ENCODE measurements around the gene KAZN. TPM values are rescaled to one million over a fixed set of nuclear protein-coding genes. Genes with fewer than 3 reads are reported as not detected.

The KAZN gene
- total RNA-seq, 1 experiment from 2014 or later = 2.4 TPM

DNA sequence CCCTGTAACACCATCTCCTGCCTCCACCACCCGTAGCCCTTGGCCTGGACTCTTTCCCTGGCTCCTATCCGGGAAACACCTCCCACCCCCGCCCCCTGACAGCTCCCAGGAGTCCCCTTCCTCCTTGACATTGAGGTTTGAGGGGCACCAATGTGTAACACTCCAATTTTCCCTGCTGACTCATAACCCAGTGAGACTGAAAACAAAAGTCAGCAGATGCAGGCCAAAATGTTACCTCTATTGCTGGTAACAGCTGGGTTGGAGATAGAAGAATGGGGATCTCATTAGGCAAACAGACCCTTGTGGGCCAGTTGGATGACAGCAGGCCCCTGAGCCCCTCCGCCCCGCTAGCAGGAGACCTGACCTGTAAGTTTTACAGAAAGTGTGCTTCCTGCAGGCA is 237.2 kb downstream of the KAZN start:
- ChIA-PET CTCF (no interaction called here), POLR2A (no interaction called here)
- H3K4me1 Mint-ChIP-seq (ENCODE audit: low read depth, unreplicated experiment) = no peaks in the 10 kb centered on the region
- no peak overlapping the region for H3K4me3 ChIP-seq (ENCODE audit: low read depth, low read length)
- no peak overlapping the region for H3K4me3 Mint-ChIP-seq (ENCODE audit: unreplicated experiment)
- no TSS peak for BruUV-seq (replicated peaks)
- no peaks in the 10 kb centered on the region for H3K36me3 ChIP-seq (ENCODE audit: control insufficient read depth, insufficient read depth, low read length)
- no peak for DNase-seq
- no peaks in the 10 kb centered on the region for H3K27me3 ChIP-seq (replicated peaks; ENCODE audit: control insufficient read depth, insufficient read depth, low read length)
- H3K4me1 ChIP-seq = no peaks in the 10 kb centered on the region
- H3K9me3 ChIP-seq = no peaks in the 10 kb centered on the region
- peaks cover 3% of the 10 kb centered on the region for H3K27me3 Mint-ChIP-seq (ENCODE audit: insufficient read depth, unreplicated experiment)
- H3K36me3 Mint-ChIP-seq (ENCODE audit: insufficient read depth, unreplicated experiment) = no peaks in the 10 kb centered on the region
- intact Hi-C loops (cut with micrococcal nuclease; ENCODE audit: unreplicated experiment) = no loop called here
- peaks cover 5% of the 10 kb centered on the region for H3K9me3 Mint-ChIP-seq (ENCODE audit: unreplicated experiment)
- H3K27ac Mint-ChIP-seq (ENCODE audit: unreplicated experiment) = no peak overlapping the region
- TF ChIP-seq, protein P1, sequence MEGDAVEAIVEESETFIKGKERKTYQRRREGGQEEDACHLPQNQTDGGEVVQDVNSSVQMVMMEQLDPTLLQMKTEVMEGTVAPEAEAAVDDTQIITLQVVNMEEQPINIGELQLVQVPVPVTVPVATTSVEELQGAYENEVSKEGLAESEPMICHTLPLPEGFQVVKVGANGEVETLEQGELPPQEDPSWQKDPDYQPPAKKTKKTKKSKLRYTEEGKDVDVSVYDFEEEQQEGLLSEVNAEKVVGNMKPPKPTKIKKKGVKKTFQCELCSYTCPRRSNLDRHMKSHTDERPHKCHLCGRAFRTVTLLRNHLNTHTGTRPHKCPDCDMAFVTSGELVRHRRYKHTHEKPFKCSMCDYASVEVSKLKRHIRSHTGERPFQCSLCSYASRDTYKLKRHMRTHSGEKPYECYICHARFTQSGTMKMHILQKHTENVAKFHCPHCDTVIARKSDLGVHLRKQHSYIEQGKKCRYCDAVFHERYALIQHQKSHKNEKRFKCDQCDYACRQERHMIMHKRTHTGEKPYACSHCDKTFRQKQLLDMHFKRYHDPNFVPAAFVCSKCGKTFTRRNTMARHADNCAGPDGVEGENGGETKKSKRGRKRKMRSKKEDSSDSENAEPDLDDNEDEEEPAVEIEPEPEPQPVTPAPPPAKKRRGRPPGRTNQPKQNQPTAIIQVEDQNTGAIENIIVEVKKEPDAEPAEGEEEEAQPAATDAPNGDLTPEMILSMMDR (IDR thresholded peaks at IDR 0.05; ENCODE audit: insufficient read depth in 1 of 2, low read depth in 1 of 2, low read length in 1 of 2, severe bottlenecking in 1 of 2, unreplicated experiment in 1 of 2) = no peak

DNA sequence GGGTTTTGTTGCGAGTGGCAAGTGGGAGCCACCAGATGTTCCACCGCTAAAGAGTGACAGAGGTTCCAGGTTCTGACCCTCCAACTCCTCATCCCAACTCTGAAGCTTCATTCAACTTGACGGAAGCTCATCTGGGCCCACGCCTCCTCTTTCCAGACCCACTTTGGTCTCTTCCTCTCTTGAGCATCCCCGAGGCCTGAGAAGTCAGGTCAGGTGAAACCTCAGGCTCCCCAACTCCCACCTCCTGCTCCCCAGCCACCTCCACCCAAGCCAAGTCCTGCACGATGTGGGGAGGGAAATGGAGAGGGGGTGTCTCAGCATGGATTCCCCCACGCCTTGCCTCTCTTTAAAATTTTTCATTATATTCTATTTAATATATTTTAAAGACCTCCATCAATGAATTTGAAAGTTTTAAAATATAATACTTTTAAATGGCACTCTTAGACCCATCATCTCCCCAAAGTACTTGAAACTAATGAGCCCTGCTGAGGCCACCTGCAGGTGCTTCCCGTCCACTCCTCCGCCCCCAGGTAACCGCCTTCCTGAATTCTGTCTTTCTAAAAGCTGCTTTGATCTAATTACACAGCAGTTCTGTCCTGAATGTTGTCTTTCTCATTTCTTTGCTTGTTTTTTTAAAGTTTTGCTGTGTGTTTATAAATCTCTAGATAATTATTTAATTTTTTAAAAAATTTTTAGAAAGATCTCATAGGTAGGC is 238.1 kb downstream of the KAZN start:
- H3K4me3 Mint-ChIP-seq (ENCODE audit: unreplicated experiment) = no peak overlapping the region
- no peaks in the 10 kb centered on the region for H3K4me1 ChIP-seq
- H3K9me3 ChIP-seq = no peaks in the 10 kb centered on the region
- H3K27ac Mint-ChIP-seq (ENCODE audit: unreplicated experiment) = no peak overlapping the region
- H3K4me3 ChIP-seq (ENCODE audit: low read depth, low read length) = no peak overlapping the region
- H3K9me3 Mint-ChIP-seq (ENCODE audit: unreplicated experiment) = peaks cover 14% of the 10 kb centered on the region
- no TSS peak for BruUV-seq (replicated peaks)
- H3K36me3 Mint-ChIP-seq (ENCODE audit: insufficient read depth, unreplicated experiment) = no peaks in the 10 kb centered on the region
- H3K36me3 ChIP-seq (ENCODE audit: control insufficient read depth, insufficient read depth, low read length) = no peaks in the 10 kb centered on the region
- intact Hi-C loops (cut with micrococcal nuclease; ENCODE audit: unreplicated experiment) = no loop called here
- ChIA-PET CTCF (no interaction called here), POLR2A (no interaction called here)
- no peaks in the 10 kb centered on the region for H3K27me3 ChIP-seq (replicated peaks; ENCODE audit: control insufficient read depth, insufficient read depth, low read length)
- TF ChIP-seq, protein P1 (IDR thresholded peaks at IDR 0.05; ENCODE audit: insufficient read depth in 1 of 2, low read depth in 1 of 2, low read length in 1 of 2, severe bottlenecking in 1 of 2, unreplicated experiment in 1 of 2) = no peak
- peaks cover 3% of the 10 kb centered on the region for H3K27me3 Mint-ChIP-seq (ENCODE audit: insufficient read depth, unreplicated experiment)
- no peak for DNase-seq
- H3K4me1 Mint-ChIP-seq (ENCODE audit: low read depth, unreplicated experiment) = no peaks in the 10 kb centered on the region

DNA sequence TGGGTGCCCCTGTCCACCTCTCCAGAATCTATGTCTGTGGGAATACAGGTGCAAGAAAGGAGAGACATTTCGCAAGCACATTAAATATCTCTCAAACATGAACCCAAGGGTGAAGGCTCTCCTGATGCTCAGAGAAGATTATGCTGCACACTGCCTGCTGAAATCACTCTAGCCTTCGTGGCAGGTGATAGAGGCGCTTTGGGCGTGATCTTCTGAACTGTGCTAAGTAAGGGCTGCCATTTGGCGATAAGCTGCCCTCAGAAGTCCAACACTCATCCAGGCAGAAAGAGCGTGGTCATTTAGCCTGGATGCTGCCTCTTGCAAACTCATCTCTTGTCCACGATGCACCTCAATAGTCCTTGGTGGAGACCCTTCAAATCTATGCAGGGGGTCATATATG is 241.9 kb downstream of the KAZN start:
- no peaks in the 10 kb centered on the region for H3K36me3 Mint-ChIP-seq (ENCODE audit: insufficient read depth, unreplicated experiment)
- H3K4me3 Mint-ChIP-seq (ENCODE audit: unreplicated experiment) = no peak overlapping the region
- Histone ChIP-seq H3K4me3 (ENCODE audit: low read depth, low read length) (no peak overlapping the region), H3K27me3 (replicated peaks; ENCODE audit: control insufficient read depth, insufficient read depth, low read length) (no peaks in the 10 kb centered on the region), H3K4me1 (no peaks in the 10 kb centered on the region), H3K36me3 (ENCODE audit: control insufficient read depth, insufficient read depth, low read length) (no peaks in the 10 kb centered on the region), H3K9me3 (peaks cover 4% of the 10 kb centered on the region; the same call in 1 of the 2 replicates)
- no peak for DNase-seq
- intact Hi-C loops (cut with micrococcal nuclease; ENCODE audit: unreplicated experiment) = no loop called here
- H3K9me3 Mint-ChIP-seq (ENCODE audit: unreplicated experiment) = peaks cover 25% of the 10 kb centered on the region
- no peak overlapping the region for H3K27ac Mint-ChIP-seq (ENCODE audit: unreplicated experiment)
- ChIA-PET CTCF (no interaction called here), POLR2A (no interaction called here)
- TF ChIP-seq, protein P1 (IDR thresholded peaks at IDR 0.05; ENCODE audit: insufficient read depth in 1 of 2, low read depth in 1 of 2, low read length in 1 of 2, severe bottlenecking in 1 of 2, unreplicated experiment in 1 of 2) = no peak
- no peaks in the 10 kb centered on the region for H3K27me3 Mint-ChIP-seq (ENCODE audit: insufficient read depth, unreplicated experiment)
- no TSS peak for BruUV-seq (replicated peaks)
- H3K4me1 Mint-ChIP-seq (ENCODE audit: low read depth, unreplicated experiment) = no peaks in the 10 kb centered on the region

Measured in Caco-2 (cell line).